Osteocyte (in vitro differentiated cells): Measurements from ENCODE around the gene ACAD9. TPM values are rescaled to one million over a fixed set of nuclear protein-coding genes. Genes with fewer than 3 reads are reported as not detected.
"Not testable (repeated sequence)": the region's sequence is repeated elsewhere in the genome, so short reads cannot be mapped to it uniquely, and the experiment has no call there.

Source experiments
- DNase-seq: peaks from one replicate; pipeline ENCODE4 v3.0.0; 2021; ENCODE audit warnings: mixed read lengths; ENCODE audit not compliant: unreplicated experiment; ENCODE audit errors: extremely low spot score
- H3K27ac Mint-ChIP-seq: one replicate; pipeline ENCODE4 v1.8.0; 2021; ENCODE audit warnings: mild to moderate bottlenecking, mixed read lengths; ENCODE audit not compliant: unreplicated experiment
- H3K27me3 Mint-ChIP-seq: one replicate; pipeline ENCODE4 v1.8.0; 2021; ENCODE audit warnings: mixed read lengths; ENCODE audit not compliant: unreplicated experiment
- H3K36me3 Mint-ChIP-seq: one replicate; pipeline ENCODE4 v1.8.0; 2021; ENCODE audit warnings: mixed read lengths; ENCODE audit not compliant: unreplicated experiment
- H3K4me1 Mint-ChIP-seq: one replicate; pipeline ENCODE4 v1.8.0; 2021; ENCODE audit warnings: mixed read lengths; ENCODE audit not compliant: unreplicated experiment
- H3K4me3 Mint-ChIP-seq: one replicate; pipeline ENCODE4 v1.8.0; 2021; ENCODE audit warnings: mild to moderate bottlenecking, moderate library complexity, mixed read lengths; ENCODE audit not compliant: unreplicated experiment
- H3K9me3 Mint-ChIP-seq: one replicate; pipeline ENCODE4 v1.8.0; 2021; ENCODE audit warnings: mixed read lengths; ENCODE audit not compliant: unreplicated experiment
- total RNA-seq: library from RNA; stranded (reverse); gene quantifications from 2 replicates; pipeline ENCODE4 v1.2.1, GENCODE V29; 2021
- TF ChIP-seq, protein P1 (sequence below): fragments of 200-600 bp; sonication (generic); IDR thresholded peaks from 2 replicates; pipeline ENCODE4 v1.5.0; 2021; ENCODE audit warnings: antibody characterized with exemption, mild to moderate bottlenecking, moderate library complexity

Gene ACAD9
- total RNA-seq, 1 donor from 2014 or later, result 45.4 TPM

DNA sequence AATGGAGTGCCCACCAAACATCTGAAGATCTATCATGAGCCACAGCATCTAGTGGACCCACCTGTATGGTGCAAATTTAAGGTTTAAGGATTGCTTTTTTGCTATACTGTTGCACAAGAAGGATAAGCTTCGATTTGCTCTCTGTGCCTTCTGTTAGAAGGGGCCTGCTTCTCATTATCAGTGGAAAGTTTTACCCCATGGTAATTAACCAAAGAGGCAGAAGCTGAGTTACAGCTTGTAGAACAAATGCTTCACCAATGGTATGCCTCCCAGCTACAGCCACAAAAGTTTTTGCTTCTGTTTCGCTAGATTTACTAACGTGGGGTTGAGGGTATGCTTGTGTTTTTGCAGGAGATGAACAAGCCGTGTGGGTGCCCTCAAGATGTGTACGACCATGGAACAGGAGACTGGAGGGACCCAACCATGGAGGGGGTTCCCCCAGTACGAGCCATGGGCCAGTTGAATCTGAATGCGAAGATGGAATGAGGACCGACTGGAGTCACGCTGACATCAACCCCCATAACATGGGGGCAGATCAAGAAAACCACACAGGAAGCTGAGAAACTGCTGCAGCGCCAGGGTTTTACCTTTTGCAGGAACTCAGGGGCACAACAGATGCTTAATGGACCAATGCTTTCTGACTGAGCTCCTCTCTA, 43.5 kb downstream of the ACAD9 start:
- Mint-ChIP-seq H3K4me3 (no peak overlapping the region), H3K4me1 (no peaks in the 10 kb centered on the region), H3K9me3 (peaks cover 43% of the 10 kb centered on the region), H3K27me3 (no peaks in the 10 kb centered on the region), H3K27ac (no peak overlapping the region), H3K36me3 (peaks cover 22% of the 10 kb centered on the region)
- peak; percentile 49 for DNase-seq
- TF ChIP-seq, protein P1, sequence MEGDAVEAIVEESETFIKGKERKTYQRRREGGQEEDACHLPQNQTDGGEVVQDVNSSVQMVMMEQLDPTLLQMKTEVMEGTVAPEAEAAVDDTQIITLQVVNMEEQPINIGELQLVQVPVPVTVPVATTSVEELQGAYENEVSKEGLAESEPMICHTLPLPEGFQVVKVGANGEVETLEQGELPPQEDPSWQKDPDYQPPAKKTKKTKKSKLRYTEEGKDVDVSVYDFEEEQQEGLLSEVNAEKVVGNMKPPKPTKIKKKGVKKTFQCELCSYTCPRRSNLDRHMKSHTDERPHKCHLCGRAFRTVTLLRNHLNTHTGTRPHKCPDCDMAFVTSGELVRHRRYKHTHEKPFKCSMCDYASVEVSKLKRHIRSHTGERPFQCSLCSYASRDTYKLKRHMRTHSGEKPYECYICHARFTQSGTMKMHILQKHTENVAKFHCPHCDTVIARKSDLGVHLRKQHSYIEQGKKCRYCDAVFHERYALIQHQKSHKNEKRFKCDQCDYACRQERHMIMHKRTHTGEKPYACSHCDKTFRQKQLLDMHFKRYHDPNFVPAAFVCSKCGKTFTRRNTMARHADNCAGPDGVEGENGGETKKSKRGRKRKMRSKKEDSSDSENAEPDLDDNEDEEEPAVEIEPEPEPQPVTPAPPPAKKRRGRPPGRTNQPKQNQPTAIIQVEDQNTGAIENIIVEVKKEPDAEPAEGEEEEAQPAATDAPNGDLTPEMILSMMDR, result no peak

DNA sequence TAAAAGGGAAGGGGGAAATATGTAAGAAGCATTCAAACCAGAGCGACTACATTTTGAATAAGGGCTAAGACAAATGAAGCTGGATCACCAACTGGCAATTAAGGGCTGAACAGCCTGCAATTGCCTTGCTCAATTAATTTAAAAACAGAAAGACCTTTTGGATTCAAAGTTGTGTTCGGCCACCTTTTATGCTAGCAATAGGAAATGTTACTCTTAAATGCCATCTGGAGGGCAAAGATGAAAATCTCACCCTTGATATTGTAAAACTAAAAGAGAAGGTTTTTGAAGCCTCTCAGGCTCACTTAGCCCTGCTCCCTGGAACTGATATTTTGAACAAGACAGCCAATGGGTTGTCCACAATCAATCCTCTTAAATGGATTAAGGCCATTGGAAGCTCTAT, 44.2 kb downstream of the ACAD9 start:
- peaks cover 48% of the 10 kb centered on the region for H3K9me3 Mint-ChIP-seq
- no peak overlapping the region for H3K4me3 Mint-ChIP-seq
- H3K27me3 Mint-ChIP-seq, result no peaks in the 10 kb centered on the region
- TF ChIP-seq, protein P1, result no peak
- H3K36me3 Mint-ChIP-seq, result peaks cover 18% of the 10 kb centered on the region
- H3K27ac Mint-ChIP-seq, result no peak overlapping the region
- DNase-seq, result peak; percentile 1
- no peaks in the 10 kb centered on the region for H3K4me1 Mint-ChIP-seq

DNA sequence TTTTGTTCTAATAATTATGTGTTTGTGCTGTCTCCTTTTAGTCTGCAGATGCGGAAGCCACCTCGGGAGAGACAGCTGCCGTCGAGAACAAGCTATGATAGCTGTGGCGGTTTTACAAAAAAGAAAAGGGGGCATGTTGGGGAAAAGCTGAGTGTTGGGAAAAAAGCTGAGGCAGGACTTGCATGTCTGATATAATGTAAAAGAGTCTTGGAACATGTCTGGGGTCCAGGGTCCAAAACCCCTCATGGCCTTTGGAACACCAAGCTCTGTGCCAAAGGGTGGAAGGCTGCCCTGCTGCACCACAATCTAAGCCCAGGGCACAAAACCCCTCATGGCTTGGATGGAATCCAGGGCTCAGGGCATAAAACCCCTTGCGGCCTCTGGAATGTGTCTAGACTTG, 44.6 kb downstream of the ACAD9 start:
- not testable (repeated sequence) for H3K27me3 Mint-ChIP-seq, H3K4me3 Mint-ChIP-seq, H3K27ac Mint-ChIP-seq, H3K4me1 Mint-ChIP-seq
- Mint-ChIP-seq H3K36me3 (peaks cover 16% of the 10 kb centered on the region), H3K9me3 (peaks cover 48% of the 10 kb centered on the region)
- DNase-seq, result peak; percentile 57

DNA sequence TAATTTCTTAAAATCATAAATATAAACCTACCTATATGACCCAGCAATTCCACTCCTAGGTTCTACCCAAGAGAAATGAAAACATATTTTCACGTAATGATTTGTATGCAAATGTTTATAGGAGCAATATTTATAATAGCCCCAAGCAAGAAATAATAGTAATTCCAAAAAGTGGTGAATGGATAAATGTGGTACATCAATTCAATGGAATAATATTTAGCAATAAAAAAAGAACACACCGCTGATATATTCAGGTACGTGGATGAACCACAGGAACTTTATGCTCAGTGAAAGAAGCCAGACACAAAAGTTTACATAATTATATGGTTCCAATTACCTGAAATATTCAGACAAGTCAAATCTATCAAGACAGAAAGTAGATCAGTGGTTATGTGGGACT, 49.9 kb downstream of the ACAD9 start:
- no peak for DNase-seq
- Mint-ChIP-seq H3K4me3 (no peak overlapping the region), H3K36me3 (peaks cover 8% of the 10 kb centered on the region), H3K27me3 (peaks cover 14% of the 10 kb centered on the region), H3K27ac (no peak overlapping the region), H3K9me3 (peaks cover 20% of the 10 kb centered on the region), H3K4me1 (no peaks in the 10 kb centered on the region)
- TF ChIP-seq, protein P1, result no peak

DNA sequence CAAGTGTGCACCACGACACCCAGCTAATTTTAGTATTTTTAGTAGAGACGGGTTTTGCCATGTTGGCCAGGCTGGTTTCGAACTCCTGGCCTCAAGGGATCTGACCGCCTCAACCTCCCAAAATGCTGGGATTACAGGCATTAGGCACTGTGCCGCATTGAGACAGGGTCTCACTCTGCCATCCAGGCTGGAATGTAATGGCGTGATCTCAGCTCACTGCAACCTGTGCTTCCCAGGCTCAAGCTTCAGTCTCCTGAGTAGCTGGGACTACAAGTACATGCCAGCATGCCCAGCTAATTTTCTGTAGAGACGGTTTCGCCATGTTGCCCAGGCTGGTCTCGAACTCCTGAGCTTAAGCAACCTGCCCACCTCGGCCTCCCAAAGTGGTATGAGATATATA, 51.6 kb downstream of the ACAD9 start:
- Mint-ChIP-seq H3K4me1 (no peaks in the 10 kb centered on the region), H3K4me3 (no peak overlapping the region), H3K27me3 (peaks cover 18% of the 10 kb centered on the region), H3K9me3 (peaks cover 8% of the 10 kb centered on the region), H3K36me3 (peaks cover 2% of the 10 kb centered on the region), H3K27ac (no peak overlapping the region)
- TF ChIP-seq, protein P1, result no peak
- peak; percentile 44 for DNase-seq
